Measurements from ENCODE around the gene TLX3. TPM values are rescaled to one million over a fixed set of nuclear protein-coding genes. Genes with fewer than 3 reads are reported as not detected.

Gene TLX3
- total and polyA plus RNA-seq, 10 of the 15 experiments (the other 5 are each of a cell fraction or from before 2014, with no cell fraction given), result not detected

DNA sequence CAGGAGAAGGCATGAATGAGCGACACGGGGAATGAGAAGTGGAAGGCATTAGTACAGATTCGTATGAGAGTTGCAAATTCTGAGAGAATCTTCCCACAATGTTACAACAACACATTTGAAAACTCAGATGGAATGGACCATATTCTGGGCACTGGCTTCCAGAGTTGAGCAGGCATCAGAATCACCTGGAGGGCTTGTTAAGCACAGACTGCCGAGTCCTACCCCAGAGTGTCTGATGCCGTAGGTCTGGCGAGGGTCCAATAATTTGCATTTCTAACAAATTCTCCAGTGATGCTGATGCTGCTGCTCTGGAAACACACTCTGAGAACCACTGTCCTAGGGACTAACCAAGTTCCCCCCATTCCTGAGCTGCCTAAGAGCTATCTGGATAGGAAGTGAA, 2.9 kb upstream of the TLX3 start (continued):
- TF ChIP-seq, protein P1, sequence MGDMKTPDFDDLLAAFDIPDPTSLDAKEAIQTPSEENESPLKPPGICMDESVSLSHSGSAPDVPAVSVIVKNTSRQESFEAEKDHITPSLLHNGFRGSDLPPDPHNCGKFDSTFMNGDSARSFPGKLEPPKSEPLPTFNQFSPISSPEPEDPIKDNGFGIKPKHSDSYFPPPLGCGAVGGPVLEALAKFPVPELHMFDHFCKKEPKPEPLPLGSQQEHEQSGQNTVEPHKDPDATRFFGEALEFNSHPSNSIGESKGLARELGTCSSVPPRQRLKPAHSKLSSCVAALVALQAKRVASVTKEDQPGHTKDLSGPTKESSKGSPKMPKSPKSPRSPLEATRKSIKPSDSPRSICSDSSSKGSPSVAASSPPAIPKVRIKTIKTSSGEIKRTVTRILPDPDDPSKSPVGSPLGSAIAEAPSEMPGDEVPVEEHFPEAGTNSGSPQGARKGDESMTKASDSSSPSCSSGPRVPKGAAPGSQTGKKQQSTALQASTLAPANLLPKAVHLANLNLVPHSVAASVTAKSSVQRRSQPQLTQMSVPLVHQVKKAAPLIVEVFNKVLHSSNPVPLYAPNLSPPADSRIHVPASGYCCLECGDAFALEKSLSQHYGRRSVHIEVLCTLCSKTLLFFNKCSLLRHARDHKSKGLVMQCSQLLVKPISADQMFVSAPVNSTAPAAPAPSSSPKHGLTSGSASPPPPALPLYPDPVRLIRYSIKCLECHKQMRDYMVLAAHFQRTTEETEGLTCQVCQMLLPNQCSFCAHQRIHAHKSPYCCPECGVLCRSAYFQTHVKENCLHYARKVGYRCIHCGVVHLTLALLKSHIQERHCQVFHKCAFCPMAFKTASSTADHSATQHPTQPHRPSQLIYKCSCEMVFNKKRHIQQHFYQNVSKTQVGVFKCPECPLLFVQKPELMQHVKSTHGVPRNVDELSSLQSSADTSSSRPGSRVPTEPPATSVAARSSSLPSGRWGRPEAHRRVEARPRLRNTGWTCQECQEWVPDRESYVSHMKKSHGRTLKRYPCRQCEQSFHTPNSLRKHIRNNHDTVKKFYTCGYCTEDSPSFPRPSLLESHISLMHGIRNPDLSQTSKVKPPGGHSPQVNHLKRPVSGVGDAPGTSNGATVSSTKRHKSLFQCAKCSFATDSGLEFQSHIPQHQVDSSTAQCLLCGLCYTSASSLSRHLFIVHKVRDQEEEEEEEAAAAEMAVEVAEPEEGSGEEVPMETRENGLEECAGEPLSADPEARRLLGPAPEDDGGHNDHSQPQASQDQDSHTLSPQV (IDR thresholded peaks at IDR 0.05), result no peak
- TF ChIP-seq ZZZ3 (IDR thresholded peaks at IDR 0.05; ENCODE audit: control insufficient read depth, insufficient read length, low read depth), result no peak
- no peak for TF ChIP-seq EP300 (IDR thresholded peaks at IDR 0.05; ENCODE audit: borderline replicate concordance in 1 of 2, control insufficient read depth in 1 of 2, low read depth in 2 of 2, low read length in 2 of 2)
- no peak for TF ChIP-seq NFYB (IDR thresholded peaks at IDR 0.05; ENCODE audit: insufficient read depth, low read depth, low read length)
- TF ChIP-seq RBBP5 (conservative IDR thresholded peaks at IDR 0.05), result no peak
- TF ChIP-seq RCOR1 (conservative IDR thresholded peaks at IDR 0.05; ENCODE audit: low read depth, low read length), result no peak
- TF ChIP-seq, protein P2, sequence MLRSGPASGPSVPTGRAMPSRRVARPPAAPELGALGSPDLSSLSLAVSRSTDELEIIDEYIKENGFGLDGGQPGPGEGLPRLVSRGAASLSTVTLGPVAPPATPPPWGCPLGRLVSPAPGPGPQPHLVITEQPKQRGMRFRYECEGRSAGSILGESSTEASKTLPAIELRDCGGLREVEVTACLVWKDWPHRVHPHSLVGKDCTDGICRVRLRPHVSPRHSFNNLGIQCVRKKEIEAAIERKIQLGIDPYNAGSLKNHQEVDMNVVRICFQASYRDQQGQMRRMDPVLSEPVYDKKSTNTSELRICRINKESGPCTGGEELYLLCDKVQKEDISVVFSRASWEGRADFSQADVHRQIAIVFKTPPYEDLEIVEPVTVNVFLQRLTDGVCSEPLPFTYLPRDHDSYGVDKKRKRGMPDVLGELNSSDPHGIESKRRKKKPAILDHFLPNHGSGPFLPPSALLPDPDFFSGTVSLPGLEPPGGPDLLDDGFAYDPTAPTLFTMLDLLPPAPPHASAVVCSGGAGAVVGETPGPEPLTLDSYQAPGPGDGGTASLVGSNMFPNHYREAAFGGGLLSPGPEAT (IDR thresholded peaks at IDR 0.05; ENCODE audit: low read depth), result no peak
